ENCODE results near the gene ACVR1B.

GRCh38 chr12:51955702-51956101 lies 4.2 kb downstream of the ACVR1B start:
- TF ChIP-seq POLR2A (IDR thresholded peaks at IDR 0.05) (no peak), CTCF (IDR thresholded peaks at IDR 0.05) (no peak), POLR2AphosphoS5 (IDR thresholded peaks at IDR 0.05) (no peak)

Data from prostate gland (tissue), 2 donors.